Neuronal stem cell (in vitro differentiated cells): ENCODE results near the gene KLHL6.
A peak's percentile ranks its signal among the peaks of the same experiment; 100 is the strongest.

Experiments used
- DNase-seq: peaks from one replicate; pipeline ENCODE4 v3.0.0-alpha.2; 2013; ENCODE audit warnings: low spot score
- H2AFZ ChIP-seq: one replicate; pipeline ENCODE4 v1.6.1; 2013; ENCODE audit warnings: mild to moderate bottlenecking, low read length, inconsistent platforms
- H2AK5ac ChIP-seq: 2 replicates; pipeline ENCODE4 v1.6.1; 2013; ENCODE audit warnings: low read depth, mild to moderate bottlenecking, inconsistent platforms, low read length, moderate library complexity, mixed read lengths
- H2BK120ac ChIP-seq: 2 replicates; pipeline ENCODE4 v1.6.1; 2013; ENCODE audit warnings: low read depth, mild to moderate bottlenecking, inconsistent platforms, low read length, moderate library complexity, mixed read lengths
- H2BK12ac ChIP-seq: one replicate; pipeline ENCODE4 v1.6.1; 2013; ENCODE audit warnings: low read length, inconsistent platforms
- H2BK15ac ChIP-seq: 2 replicates; pipeline ENCODE4 v1.6.1; 2013; ENCODE audit warnings: mild to moderate bottlenecking, low read length, inconsistent platforms, mixed read lengths
- H2BK5ac ChIP-seq: one replicate; pipeline ENCODE4 v1.6.1; 2013; ENCODE audit warnings: inconsistent platforms, mild to moderate bottlenecking, low read length, moderate library complexity
- H3K14ac ChIP-seq: one replicate; pipeline ENCODE4 v1.6.1; 2013; ENCODE audit warnings: low read length, inconsistent platforms
- H3K18ac ChIP-seq: 2 replicates; pipeline ENCODE4 v1.6.1; 2013; ENCODE audit warnings: low read length, inconsistent platforms
- H3K23ac ChIP-seq: 2 replicates; pipeline ENCODE4 v1.6.1; 2013; ENCODE audit warnings: low read depth, mild to moderate bottlenecking, mixed read lengths, low read length, inconsistent platforms; ENCODE audit not compliant: poor library complexity
- H3K27ac ChIP-seq: replicated peaks from 3 replicates; pipeline ENCODE4 v1.5.1; 2013; ENCODE audit warnings: low read length, inconsistent platforms
- H3K27me3 ChIP-seq, 3 experiments: 2 replicates each; pipeline ENCODE4 v1.6.1; 2013; ENCODE audit warnings: low read length in 3 of 3, mild to moderate bottlenecking in 2 of 3, inconsistent platforms in 1 of 3, low read depth in 1 of 3, mixed read lengths in 1 of 3, moderate library complexity in 1 of 3; ENCODE audit not compliant: control insufficient read depth in 3 of 3, insufficient read depth in 3 of 3
- H3K36me3 ChIP-seq, 2 donors: replicated peaks in 1 of 2; 2 replicates each; pipeline ENCODE4 v1.6.1; 2013; ENCODE audit warnings: low read length in 2 of 2; ENCODE audit not compliant: control insufficient read depth in 2 of 2, insufficient read depth in 2 of 2
- H3K4ac ChIP-seq: 2 replicates; pipeline ENCODE4 v1.6.1; 2013; ENCODE audit warnings: inconsistent platforms, mild to moderate bottlenecking, low read length, moderate library complexity
- H3K4me1 ChIP-seq, 2 donors: 1 replicate in 1 of 2; 2 replicates in 1 of 2; pipeline ENCODE4 v1.6.1; 2013; ENCODE audit warnings: low read length in 2 of 2, low read depth in 1 of 2; ENCODE audit not compliant: control insufficient read depth in 2 of 2, insufficient read depth in 1 of 2
- H3K4me2 ChIP-seq: one replicate; pipeline ENCODE4 v1.6.1; 2013; ENCODE audit warnings: mild to moderate bottlenecking, low read length, inconsistent platforms; ENCODE audit not compliant: insufficient read depth, poor library complexity, severe bottlenecking
- H3K4me3 ChIP-seq, 2 donors: 2 replicates each; pipeline ENCODE4 v1.5.1; 2013; ENCODE audit warnings: low read length in 2 of 2, mild to moderate bottlenecking in 2 of 2, inconsistent platforms in 1 of 2, moderate library complexity in 1 of 2
- H3K79me1 ChIP-seq: one replicate; pipeline ENCODE4 v1.6.1; 2013; ENCODE audit warnings: low read depth, mild to moderate bottlenecking, inconsistent platforms, low read length, moderate library complexity
- H3K9ac ChIP-seq: one replicate; pipeline ENCODE4 v1.6.1; 2013; ENCODE audit warnings: mild to moderate bottlenecking, low read depth, low read length, inconsistent platforms; ENCODE audit not compliant: poor library complexity
- H3K9me3 ChIP-seq, 2 donors: replicated peaks in 1 of 2; 2 replicates each; pipeline versions ENCODE3 to v1.6.1; 2013; ENCODE audit warnings: low read length in 2 of 2, mild to moderate bottlenecking in 2 of 2, inconsistent platforms in 1 of 2, low read depth in 1 of 2, mixed read lengths in 1 of 2, moderate library complexity in 1 of 2; ENCODE audit not compliant: control insufficient read depth in 2 of 2, insufficient read depth in 1 of 2
- H4K8ac ChIP-seq: one replicate; pipeline ENCODE4 v1.6.1; 2013; ENCODE audit warnings: low read depth, mild to moderate bottlenecking, inconsistent platforms, low read length, moderate library complexity
- H4K91ac ChIP-seq: one replicate; pipeline ENCODE4 v1.6.1; 2013; ENCODE audit warnings: low read length, low read depth, mild to moderate bottlenecking, inconsistent platforms; ENCODE audit not compliant: poor library complexity
- WGBS, 2 donors: extraction: QIAGEN DNeasy Blood & Tissue Kit; methylation state at CpG; one replicate each; pipeline ENCODE4 v1.1.7; 2013; ENCODE audit warnings: missing lambda C conversion rate in 2 of 2, mixed read lengths in 1 of 2; ENCODE audit not compliant: insufficient read length in 2 of 2, insufficient replicate concordance in 1 of 2; ENCODE audit errors: extremely low coverage in 2 of 2; 5-methylcytosine and 5-hydroxymethylcytosine counted together

KLHL6 gene

DNA sequence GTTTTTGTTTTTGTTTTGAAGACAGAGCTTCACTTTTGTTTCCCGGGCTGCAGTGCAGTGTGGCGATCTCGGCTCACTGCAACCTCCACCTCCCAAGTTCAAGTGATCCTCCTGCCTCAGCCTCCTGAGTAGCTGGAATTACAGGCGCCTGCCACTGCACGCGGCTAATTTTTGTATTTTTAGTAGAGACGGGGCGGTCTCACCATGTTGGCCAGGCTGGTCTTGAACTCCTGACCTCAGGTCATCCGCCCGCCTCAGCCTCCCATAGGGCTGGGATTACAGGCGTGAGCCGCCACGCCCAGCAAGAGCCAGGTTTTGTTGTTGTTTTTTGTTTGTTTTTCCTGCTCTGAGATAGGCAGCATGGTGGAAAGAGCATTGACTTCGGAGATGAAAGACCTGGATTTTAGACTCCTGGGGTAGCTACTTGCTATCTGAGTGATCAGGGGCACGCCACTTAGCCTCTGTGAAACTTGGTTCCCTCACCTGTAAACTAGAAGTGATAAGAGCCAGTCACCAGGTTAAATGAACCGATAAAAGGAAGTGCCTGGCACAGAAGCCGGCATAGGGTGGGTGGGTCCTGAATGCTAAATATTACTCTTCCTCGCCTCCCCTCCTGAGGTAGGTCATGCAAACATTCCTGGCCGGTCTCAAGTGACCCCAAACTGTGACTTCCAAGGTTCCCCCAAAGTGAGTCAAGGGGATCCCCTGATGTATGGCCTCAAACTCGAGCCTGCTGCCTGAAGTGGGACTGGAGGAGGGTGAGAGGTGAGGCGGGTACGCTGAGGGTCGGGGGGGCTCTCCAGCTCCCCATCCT lies 64.2 kb downstream of the KLHL6 start:
- H2AK5ac ChIP-seq: peak overlapping the region; percentile 22
- H3K4ac ChIP-seq: no peak overlapping the region
- H3K9me3 ChIP-seq: no peaks in the 10 kb centered on the region
- H3K23ac ChIP-seq: no peak overlapping the region
- peaks cover 0 to 20% (median 0%) of the 10 kb centered on the region in 3 experiments for H3K27me3 ChIP-seq
- no peak for DNase-seq
- peak overlapping the region; percentile 45 for H2BK15ac ChIP-seq
- H3K14ac ChIP-seq: peak overlapping the region; percentile 72
- H4K91ac ChIP-seq: no peak overlapping the region
- H3K4me3 ChIP-seq: no peak overlapping the region
- peaks cover 3 to 4% of the 10 kb centered on the region in 2 donors for H3K4me1 ChIP-seq
- no peak overlapping the region for H3K4me2 ChIP-seq
- no peak overlapping the region for H2AFZ ChIP-seq
- H2BK12ac ChIP-seq: no peak overlapping the region
- no peaks in the 10 kb centered on the region for H3K36me3 ChIP-seq
- no peak overlapping the region for H2BK5ac ChIP-seq
- H3K79me1 ChIP-seq: no peaks in the 10 kb centered on the region
- no peak overlapping the region for H2BK120ac ChIP-seq
- WGBS, 2 donors: no CpG with 5 or more reads among the region's 23 CpGs
- H3K9ac ChIP-seq: no peak overlapping the region
- peak overlapping the region; percentile 28 for H3K18ac ChIP-seq
- no peak overlapping the region for H4K8ac ChIP-seq
- no peak overlapping the region for H3K27ac ChIP-seq

DNA sequence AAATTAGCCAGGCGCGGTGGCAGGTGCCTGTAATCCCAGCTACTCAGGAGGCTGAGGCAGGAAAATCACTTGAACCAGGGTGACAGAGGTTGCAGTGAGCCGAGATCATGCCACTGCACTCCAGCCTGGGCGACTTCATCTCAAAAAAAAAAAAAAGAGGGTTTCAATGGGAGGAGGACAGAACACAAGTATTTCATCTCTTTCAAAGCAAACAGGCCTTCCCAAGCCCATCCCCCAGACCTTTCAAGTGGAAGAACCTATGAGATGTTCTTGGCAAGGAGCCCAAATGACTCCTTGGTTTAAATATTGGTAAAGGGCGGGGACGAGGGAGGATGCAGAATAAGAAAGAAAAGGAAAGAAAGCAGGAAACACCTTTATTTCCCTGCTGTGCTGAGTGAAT lies 64.9 kb downstream of the KLHL6 start:
- Histone ChIP-seq H2BK15ac (no peak overlapping the region), H3K4me3 (no peak overlapping the region), H2AK5ac (no peak overlapping the region), H3K23ac (no peak overlapping the region), H3K14ac (no peak overlapping the region), H3K27me3 (peaks cover 0 to 24% (median 0%) of the 10 kb centered on the region in 3 experiments), H3K4ac (no peak overlapping the region), H3K36me3 (no peaks in the 10 kb centered on the region), H3K4me1 (peaks cover 3 to 4% of the 10 kb centered on the region in 2 donors), H4K91ac (no peak overlapping the region), H3K4me2 (no peak overlapping the region), H3K9me3 (no peaks in the 10 kb centered on the region), H2BK5ac (no peak overlapping the region), H2AFZ (no peak overlapping the region), H2BK12ac (no peak overlapping the region), H3K27ac (no peak overlapping the region), H2BK120ac (no peak overlapping the region), H3K9ac (no peak overlapping the region), H3K79me1 (no peaks in the 10 kb centered on the region), H3K18ac (no peak overlapping the region), H4K8ac (no peak overlapping the region)
- no peak for DNase-seq
- WGBS, 2 donors: no CpG with 5 or more reads among the region's 6 CpGs

DNA sequence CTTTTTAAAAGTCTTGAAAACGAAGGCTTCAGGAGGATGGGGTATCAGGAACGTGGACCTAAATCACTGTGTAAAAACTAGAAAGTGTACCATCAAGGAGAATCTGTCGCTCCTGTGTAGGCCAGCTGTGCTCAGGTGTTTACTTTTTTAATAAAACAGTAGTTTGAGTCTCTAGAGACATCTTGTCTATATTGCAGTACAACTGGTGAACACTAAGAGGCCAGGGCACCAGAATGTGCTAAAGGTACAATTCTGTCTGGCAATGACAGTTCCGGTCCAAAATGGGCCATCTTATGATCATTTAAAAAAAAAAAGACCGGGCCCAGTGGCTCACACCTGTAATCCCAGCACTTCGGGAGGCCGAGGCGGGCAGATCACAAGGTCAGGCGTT lies 65.3 kb downstream of the KLHL6 start:
- Histone ChIP-seq H3K18ac (no peak overlapping the region), H2BK12ac (no peak overlapping the region), H3K23ac (no peak overlapping the region), H4K8ac (no peak overlapping the region), H3K4ac (no peak overlapping the region), H4K91ac (no peak overlapping the region), H2AK5ac (no peak overlapping the region), H2BK5ac (no peak overlapping the region), H2BK120ac (no peak overlapping the region), H2BK15ac (no peak overlapping the region), H3K4me2 (no peak overlapping the region), H2AFZ (no peak overlapping the region), H3K27me3 (peaks cover 0 to 27% (median 0%) of the 10 kb centered on the region in 3 experiments), H3K9me3 (no peaks in the 10 kb centered on the region), H3K79me1 (no peaks in the 10 kb centered on the region), H3K36me3 (no peaks in the 10 kb centered on the region), H3K4me1 (peaks cover 3 to 4% of the 10 kb centered on the region in 2 donors), H3K14ac (no peak overlapping the region), H3K9ac (no peak overlapping the region), H3K4me3 (no peak overlapping the region), H3K27ac (no peak overlapping the region)
- no peak for DNase-seq
- no CpG with 5 or more reads among the region's 9 CpGs for WGBS, 2 donors

- no peak overlapping the region for H3K14ac ChIP-seq
- no peak overlapping the region for H3K23ac ChIP-seq
- no peaks in the 10 kb centered on the region for H3K36me3 ChIP-seq
- no peak overlapping the region for H3K4me2 ChIP-seq
- H2BK12ac ChIP-seq: no peak overlapping the region
- no peak overlapping the region for H3K18ac ChIP-seq
- H3K79me1 ChIP-seq: no peaks in the 10 kb centered on the region
- no peak overlapping the region for H3K27ac ChIP-seq
- H4K91ac ChIP-seq: no peak overlapping the region
- peaks cover 0 to 24% (median 0%) of the 10 kb centered on the region in 3 experiments for H3K27me3 ChIP-seq
- H2BK15ac ChIP-seq: no peak overlapping the region
- no peak overlapping the region for H2AK5ac ChIP-seq
- no peak overlapping the region for H2AFZ ChIP-seq
- no peaks in the 10 kb centered on the region for H3K9me3 ChIP-seq
- H3K4me1 ChIP-seq: peaks cover 4 to 5% of the 10 kb centered on the region in 2 donors
- H2BK120ac ChIP-seq: no peak overlapping the region
- WGBS, 2 donors: 100% methylated on average over 1 of the region's 6 CpGs; no CpG with 5 or more reads in 1 of the 2 donors
- H3K9ac ChIP-seq: no peak overlapping the region
- H4K8ac ChIP-seq: no peak overlapping the region
- DNase-seq: no peak
- no peak overlapping the region for H3K4ac ChIP-seq
- no peak overlapping the region for H2BK5ac ChIP-seq
- H3K4me3 ChIP-seq: no peak overlapping the region
These were observed 65.9 kb downstream of the KLHL6 start for GRCh38 chr3:183489455-183490210.
